ENCODE results near the gene ADGRF5.
A peak's percentile ranks its signal among the peaks of the same experiment; 100 is the strongest.
"Not testable (repeated sequence)": the region's sequence is repeated elsewhere in the genome, so short reads cannot be mapped to it uniquely, and the experiment has no call there.

Gene ADGRF5

DNA sequence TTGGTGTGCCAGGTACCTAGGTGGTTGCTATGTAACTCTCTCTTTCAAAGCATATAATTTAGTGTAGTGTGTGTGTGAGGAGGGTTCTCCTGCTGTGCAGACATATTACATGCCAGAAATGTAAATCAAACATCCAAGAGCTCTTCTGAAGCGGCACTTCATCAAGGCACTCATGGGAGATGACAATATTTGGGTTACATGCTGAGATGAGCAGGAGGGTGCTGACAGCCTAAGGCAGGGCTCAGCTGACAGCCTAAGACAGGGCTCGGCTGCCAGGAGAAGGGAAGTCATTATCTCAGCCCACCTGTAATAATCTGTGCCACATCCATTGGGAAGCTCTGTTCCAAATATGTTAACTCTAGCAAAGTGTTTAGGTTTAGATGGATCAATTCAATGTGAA is 39.1 kb downstream of the ADGRF5 start:
- peak; percentile 7 for DNase-seq

DNA sequence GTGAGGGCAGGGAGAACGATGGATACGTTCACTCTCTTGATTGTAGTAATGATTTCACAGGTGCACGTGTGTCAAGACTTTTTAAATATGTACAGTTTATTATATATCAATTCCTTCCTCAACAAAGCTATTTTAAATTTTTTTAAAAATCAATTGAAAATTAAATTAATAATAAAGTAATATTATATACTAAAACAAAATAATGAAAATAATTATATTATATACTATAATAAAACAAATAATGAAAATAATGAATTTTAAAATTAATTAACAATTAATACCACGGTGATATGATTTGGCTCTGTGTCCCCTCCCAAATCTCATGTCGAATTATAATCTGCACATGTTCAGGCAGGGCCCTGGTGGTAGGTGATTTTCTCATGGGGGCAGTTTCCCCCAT is 42.7 kb downstream of the ADGRF5 start:
- DNase-seq, result no peak

DNA sequence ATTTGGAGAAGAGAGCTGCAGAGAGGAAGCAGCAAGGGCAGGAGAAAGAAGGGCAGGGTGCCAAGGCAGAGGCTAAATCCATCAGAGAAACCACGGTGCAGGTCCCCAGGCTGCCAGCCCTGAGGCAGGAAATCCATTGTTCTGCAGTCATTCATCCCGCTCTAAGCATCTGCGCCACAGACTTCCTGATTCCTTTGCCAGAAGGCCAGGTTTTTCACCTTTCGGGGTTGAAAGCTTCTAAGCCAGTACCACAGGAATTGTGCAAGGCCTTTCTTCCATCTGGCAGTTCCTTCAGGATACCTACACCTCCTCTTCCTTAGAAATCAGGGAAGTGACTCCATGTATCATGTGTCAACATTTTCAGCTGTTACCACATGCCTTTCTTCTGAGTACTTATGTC is 45.6 kb downstream of the ADGRF5 start:
- no peak for DNase-seq

DNA sequence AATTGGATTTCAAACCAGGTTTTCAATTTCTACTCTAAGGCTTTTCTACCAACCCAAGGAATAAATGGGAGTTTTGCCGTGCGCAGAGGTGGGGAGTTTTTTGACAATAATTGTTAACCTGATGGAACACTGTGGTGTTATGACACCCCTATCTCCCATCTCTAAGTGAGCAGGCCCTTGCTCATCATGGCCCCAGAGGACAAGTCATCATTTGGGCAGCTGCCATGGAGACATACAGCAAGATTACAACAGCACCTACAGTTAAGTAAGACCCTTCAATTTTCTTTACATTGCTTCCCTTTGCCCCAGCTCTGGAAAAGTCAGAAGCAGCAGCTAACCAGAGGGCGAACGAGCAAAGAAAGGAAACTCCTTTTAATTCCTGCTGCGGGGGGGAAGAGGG is 54.3 kb downstream of the ADGRF5 start:
- no peak for DNase-seq

DNA sequence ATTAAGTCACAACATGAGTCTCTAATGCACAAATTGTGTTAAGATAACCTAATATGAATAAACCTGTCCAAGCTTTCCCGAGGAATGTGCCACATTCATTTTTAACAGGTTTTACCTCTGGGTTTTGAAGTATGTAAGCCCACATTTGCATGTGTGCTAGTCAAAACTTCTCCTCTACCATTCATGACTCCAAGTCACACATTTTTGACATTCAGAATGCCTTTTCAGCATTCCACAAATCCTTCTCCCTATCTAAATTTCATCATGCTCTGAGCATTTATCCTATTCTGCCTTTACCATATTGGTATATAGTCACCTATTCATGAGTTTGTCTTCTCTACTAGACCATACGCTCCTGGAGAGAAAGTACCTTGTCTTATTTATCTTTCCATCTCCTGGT is 56.5 kb downstream of the ADGRF5 start:
- DNase-seq, result no peak

DNA sequence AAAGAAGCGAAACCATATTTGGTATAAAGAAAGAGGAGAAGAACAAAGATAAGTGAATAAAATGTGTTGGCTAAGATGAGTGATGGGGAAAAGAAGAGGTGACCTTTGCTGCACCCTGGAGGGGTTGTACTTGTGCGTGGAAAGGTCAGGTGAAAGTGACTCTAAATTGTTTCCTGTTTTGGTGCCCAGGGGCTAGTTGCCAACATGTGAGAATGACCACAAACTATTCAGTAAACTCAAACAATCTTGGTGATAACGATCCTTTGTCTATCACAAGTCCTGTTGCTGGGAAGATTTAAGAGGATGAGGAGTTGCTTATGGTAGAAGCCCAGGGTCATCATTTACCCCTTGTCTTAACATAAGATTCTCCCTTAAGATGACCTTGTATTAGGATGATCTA is 57.9 kb downstream of the ADGRF5 start:
- no peak for DNase-seq

DNA sequence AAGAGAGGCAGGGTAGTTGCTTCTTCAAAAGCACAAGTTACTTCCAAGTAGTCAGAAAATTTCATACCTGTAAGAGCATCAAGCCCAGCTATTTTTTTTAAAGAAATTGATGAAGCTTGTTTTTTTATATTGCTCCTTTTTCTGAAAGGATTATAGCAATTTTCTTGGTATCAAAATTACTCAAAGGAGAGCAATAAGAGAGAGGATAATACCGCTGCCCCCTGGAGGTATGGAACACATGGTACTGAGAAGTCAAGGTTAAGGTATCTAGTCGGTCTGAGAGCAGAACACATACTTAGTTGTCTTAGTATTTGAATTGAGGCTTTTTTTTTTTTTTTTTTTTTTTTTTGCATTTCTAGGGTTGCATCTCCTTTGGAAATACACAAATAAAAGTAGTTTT is 59.4 kb downstream of the ADGRF5 start:
- DNase-seq, result no peak

DNA sequence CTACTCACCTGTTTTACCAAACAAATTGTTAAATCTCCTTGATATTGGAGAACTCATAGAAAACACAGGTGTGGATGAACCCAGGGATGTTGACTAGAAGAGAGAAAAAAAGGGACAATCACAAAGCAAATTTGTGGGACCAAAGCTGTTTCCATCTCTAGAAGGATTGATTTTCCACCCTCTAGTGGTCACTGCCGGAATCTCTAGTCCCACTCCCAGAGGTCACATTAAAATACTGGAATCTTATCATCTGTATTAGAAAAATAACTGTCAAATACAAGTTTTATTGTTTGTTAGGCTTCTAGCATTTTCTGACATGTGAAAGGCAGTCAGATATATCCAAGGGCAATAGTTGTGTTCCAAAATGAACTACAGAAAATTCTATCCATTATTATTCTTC is 65.8 kb downstream of the ADGRF5 start:
- not testable (repeated sequence) for DNase-seq

DNA sequence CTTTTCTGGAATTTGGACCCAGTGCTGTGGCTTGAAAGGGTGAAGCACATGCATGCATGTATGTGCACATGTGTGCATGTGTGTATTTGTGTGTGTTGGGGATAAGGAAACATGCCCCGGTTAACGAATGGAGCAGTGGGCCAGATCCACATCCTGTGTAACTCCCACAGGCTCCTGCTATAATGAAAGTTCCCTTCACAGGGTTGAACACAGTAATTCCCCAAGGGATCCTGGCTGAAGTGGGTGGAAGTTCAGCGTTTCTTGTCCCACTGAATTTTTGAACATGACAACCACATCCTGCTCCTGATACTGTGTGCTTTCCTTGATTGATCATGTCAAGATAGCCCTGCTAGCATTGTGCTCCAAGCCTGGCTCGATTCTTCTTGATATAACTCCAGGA is 70.2 kb downstream of the ADGRF5 start:
- DNase-seq, result not testable (repeated sequence)

DNA sequence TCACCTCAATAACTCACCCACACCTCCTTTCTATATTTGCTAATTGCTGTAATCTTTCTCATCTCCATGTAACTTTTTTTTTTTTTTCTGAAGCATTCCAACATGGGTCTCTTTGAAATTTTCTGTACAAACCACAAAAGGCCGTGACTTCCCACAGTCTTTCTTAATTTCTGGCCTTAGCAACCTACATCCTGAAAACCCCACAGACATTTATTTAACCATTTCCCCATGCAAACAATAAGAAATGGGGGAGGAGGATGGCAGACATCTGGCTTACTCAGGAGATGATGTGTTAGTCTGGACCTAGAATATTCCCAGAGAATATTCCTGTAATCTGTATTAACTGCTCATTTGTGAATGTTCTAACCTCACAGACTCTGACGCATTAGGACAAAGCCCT is 70.9 kb downstream of the ADGRF5 start:
- no peak for DNase-seq

DNA sequence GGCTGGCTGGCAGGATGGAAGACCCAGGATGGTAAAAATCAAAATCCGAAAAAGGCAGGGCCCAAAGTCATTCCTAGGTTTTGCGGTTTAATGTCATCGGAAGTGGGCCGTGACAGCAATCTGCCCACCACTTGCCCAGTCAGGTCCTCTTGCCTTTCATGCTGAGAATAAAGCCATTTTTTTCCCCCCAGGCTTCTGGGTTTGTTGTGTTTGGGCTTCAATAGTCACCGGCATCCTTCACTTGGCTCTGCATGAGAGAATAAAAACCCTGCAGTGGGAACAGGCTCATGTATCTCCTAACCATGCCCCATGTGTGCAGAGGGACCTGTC is 72.4 kb downstream of the ADGRF5 start:
- DNase-seq, result no peak

DNA sequence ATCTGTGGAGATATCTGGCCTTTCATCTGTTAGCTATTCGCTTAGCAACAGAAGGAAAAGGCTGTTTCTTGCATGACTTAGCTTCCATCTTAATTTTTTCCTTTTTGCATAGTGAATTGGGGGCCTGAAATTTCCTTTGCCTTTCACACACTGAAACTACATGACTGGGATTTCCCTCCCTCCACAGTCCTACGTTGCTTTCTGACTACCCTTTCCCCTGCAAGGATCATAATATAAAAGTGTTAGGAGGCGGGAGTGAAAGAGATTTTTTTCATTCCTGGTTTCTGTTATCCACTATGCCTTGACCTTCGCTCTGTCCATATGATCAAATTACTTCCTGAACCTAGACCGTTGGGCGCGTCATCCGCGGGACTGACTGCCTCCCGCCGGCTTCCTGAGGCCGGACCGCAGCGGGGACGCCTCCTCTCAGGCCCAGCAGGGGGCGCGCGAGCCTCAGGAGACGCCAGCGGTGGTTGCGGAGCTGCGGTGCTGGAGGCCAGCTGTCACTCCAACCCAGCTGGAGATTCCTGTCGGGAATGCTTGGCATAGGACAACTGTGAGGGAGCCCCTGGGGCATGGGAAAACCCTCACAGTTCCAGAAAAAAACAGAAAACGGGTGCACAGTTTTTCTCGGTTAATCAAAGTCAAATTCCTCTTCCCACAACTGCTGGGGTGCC is 72.9 kb downstream of the ADGRF5 start:
- peak; percentile 37 for DNase-seq

DNA sequence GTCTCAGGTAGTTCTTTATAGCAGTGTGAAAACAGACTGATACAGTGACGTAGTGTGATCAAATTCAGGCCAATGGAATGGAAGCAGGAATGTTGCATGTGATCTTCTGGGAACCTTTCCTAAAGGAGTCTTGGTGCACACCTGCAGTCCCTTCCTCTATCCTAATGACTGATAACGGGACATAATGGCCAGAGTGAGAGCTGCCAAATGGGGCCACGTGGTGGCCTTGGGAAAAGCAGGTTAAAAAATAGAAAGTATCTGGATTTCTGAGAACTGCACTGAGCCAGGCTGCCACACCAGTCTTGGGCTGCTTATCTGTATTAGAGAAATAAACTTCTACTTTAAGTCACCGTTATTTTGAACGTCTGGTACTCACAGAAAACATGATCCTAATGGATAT is 76.6 kb downstream of the ADGRF5 start:
- no peak for DNase-seq

DNA sequence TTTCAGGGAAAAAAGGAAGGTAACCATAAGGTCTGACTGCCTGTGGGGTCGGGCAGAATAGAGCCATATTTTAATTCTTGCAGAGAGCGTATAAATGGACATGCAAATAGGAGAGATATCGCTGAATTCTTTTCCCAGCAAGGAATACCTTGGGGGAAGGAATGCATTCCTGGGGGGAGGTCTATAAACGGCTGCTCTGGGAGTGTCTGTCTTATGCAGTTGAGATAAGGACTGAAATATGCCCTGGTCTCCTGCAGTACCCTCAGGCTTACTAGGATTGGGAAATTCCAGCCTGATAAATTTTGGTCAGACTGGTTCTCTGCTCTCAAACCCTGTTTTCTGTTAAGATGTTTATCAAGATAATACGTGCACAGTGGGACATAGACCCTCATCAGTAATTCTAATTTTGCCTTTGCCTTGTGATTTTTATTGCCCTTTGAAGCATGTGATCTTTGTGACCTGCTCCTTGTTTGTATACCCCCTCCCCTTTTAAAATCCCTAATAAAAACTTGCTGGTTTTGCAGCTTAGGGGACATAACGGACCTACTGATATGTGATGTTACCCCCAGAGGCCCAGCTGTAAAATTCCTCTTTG is 79.4 kb downstream of the ADGRF5 start:
- not testable (repeated sequence) for DNase-seq

DNA sequence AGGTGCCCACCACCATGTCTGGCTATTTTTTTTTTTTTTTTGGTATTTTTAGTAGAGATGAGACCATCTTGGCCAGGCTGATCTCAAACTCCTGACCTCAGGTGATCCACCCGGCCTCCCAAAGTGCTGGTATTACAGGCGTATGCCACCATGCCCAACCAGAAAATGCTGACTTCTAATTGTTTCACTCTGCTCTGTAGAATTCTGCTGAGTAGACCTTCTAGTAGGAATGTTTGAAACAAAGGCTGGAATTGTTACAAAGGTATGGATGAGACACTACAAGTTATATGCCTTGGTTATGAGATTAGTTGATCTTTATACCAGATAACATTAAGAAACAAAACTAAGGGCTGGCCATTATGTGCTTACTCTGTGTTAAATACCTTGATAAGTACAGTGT is 83.7 kb downstream of the ADGRF5 start:
- no peak for DNase-seq

DNA sequence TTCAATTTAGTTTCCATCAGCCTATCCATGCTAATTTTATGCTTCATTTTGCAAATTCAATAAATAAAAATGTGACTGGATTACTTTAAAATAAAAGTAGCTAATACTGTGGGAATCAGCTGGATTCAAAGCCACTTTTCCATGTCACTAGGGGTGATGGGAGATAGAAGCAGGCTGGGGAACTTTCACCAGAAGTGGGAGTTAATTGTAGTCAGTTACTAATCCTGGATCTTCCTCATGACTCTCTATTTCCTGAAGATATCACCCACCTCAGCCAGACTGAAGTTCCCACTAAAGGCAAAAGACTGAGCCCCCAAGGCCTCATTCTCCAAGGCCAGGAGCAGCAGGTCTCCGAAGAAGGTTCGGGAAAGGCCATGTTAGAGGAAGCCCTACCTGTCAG is 86.7 kb downstream of the ADGRF5 start:
- not testable (repeated sequence) for DNase-seq

DNA sequence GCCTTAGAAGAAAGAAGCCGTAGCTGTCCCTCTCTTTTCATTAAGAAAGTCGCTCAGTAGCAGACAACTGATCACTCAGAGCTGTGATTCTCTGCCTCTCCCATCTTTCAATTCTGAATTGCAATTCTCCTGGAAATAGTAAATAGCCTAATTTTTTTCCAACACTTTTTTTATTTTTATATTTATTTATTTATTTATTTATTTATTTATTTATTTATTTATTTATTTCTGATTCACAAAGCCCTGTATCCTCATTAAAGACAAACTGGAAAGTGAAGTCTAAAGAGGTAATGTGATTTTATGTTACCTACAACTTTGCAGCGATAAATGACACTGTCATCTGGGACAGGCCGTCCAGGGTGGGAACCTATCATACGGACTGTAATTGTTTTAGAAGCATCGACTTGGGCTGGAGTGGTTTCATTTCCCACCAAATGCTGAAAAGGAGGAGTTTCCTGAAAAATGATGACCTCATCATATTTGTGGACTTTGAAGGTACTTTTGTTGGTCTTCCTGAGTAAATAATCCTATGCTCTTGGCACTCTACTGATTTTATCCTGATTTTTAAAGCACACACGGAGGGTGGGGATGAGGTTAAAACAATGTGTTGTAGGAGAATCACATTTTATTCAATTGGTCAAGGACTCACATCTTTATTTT is 87.4 kb downstream of the ADGRF5 start:
- not testable (repeated sequence) for DNase-seq

DNA sequence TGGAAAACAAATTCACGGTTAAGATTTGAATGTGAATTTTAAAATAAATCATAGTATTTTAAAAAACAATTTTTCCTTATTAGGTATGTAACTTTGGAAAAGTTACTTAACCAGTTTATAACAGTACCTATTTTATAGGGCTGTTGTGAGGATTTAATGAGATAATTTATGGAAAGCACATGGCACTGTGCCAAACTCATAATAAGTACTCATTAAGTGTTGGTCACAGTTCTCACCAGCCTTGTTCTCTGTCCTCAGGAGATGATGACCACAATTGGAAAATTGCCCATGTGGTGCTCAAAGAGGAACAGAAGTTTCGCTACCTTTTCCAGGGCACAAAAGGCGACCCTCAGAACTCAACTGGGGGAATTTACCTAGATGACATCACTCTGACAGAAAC is 88.9 kb downstream of the ADGRF5 start:
- DNase-seq, result no peak

DNA sequence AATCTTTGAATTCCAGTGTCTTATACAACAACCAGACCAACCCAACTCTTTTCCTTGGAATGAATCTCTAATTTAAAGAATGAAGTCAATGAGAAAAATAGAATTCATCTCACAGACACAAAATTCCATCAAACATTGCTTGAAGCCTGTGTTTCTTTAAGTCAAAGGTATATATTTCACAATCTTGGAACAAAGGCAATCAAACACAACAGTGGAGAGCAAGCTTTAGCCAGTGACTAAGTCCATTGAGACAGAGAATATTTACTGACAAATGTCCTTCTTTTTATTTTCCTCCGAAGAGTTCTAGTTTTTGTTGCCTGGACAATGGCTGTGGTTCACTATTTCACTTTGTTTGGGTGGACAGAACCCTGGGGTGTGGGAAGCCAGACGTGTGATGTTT is 92.8 kb downstream of the ADGRF5 start:
- DNase-seq, result no peak

DNA sequence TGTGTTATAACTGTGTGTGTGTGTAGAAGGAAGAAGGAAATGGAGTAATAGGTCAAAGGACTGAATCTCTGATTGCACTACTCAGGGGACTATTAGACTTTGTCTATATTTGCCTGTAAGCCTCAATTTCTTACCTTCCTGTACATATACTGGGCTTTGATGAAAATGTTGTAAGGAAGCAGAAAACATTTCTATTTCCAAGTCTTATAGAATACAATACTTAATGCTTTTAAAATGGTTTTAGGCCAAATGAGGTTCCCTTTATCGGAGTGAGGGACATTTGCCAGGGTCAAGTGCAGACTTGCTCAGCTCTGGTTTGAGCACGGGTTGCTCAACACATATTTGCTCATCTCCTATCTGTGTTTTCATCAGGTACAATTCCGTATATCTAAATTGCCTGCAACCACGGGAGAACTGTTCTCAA is 100.3 kb downstream of the ADGRF5 start:
- DNase-seq, result no peak

DNA sequence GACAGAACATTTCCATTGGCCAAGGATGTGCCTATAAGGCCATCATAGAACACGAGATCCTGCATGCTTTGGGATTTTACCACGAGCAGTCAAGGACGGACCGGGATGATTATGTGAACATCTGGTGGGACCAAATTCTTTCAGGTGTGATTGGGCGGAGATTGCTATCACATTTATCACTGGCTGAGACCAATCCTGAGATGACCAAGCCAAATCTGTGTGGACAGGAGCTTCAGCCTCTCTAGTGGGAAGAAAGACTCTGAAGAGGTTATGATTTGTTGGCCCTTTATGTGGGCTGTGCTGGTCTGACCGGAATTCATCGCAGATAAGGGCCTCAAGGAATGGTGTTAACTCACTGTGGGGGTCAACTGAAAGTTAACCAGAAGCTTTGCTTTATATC is 102.2 kb downstream of the ADGRF5 start:
- no peak for DNase-seq

DNA sequence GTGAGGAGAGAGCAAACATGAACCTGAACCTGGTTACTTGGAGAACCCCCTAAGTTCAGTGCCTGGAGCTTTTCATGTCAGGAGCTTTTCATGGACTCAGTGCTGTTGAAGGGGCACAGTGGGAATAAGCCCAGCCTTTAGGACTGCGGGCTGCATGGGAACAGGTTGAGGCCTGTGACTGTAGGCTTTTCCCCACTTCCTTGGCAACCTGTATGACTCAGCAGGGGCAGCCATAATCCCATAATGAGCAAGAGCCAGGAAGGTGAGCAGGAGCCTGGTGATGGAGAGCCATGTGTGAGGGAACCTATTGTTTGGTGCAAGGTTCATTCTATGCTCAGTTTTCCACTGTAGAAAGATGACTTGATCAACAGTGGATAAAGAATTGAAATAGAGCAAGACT is 105.1 kb downstream of the ADGRF5 start:
- DNase-seq, result no peak

DNA sequence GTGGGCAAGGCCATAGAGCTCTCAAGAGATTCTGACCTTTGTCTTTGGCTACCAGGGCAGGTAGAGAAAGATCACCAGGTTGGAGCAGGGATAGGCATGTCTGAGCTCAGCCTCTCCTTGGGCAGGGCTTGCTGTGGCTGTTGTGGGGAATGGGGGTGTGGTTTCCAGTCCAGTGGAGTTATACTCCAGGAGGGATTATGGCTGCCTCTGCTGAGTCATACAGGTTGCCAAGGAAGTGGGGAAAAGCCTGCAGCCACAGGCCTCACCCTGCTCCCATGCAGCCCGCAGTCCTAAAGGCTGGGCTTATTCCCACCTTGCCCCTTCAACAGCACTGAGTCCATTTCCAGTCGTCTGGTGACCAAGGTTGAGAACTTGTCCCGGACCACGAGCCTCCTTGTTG is 106.6 kb downstream of the ADGRF5 start:
- DNase-seq, result no peak

DNA sequence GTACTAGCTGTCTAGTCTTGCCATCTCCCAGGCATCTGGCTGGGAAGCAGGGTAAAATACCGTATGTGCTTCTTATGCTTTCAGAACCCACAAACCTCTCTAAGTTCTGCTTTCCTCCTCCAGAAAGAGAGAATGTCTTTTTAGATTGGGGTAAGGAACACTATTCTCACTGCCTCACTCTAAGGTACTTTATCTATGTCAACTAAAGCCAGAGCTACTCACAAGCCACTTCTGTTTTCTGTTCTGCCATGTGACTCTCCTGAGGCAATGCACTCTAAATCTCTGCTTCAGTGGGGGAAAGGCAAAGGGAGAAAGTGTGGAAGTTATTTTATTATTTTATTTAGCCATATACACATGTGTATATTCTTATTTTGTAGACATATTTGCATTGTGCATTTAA is 112.9 kb downstream of the ADGRF5 start:
- no peak for DNase-seq
